Activated T-cell treated with anti-CD3 and anti-CD28 coated beads, Interleukin-2, amount 50 U/mL, for 24 hours (primary cell): ENCODE measurements around the gene PTPRM.

ENCODE experiments used
- DNase-seq: peaks from one replicate; pipeline ENCODE4 v3.0.0-alpha.2; 2020
- H3K27ac Mint-ChIP-seq: 2 replicates; pipeline ENCODE4 v1.8.0; 2020; ENCODE audit warnings: mild to moderate bottlenecking, mixed read lengths
- H3K27me3 Mint-ChIP-seq: 2 replicates; pipeline ENCODE4 v1.8.0; 2020; ENCODE audit warnings: mixed read lengths
- H3K36me3 Mint-ChIP-seq: 2 replicates; pipeline ENCODE4 v1.8.0; 2020; ENCODE audit warnings: low read depth, mixed read lengths
- H3K4me1 Mint-ChIP-seq: 2 replicates; pipeline ENCODE4 v1.8.0; 2020; ENCODE audit warnings: low read depth, mixed read lengths
- H3K4me3 Mint-ChIP-seq: 2 replicates; pipeline ENCODE4 v1.8.0; 2020; ENCODE audit warnings: mild to moderate bottlenecking, moderate library complexity, mixed read lengths
- H3K9me3 Mint-ChIP-seq: 2 replicates; pipeline ENCODE4 v1.8.0; 2020; ENCODE audit warnings: mixed read lengths

The PTPRM gene

DNA sequence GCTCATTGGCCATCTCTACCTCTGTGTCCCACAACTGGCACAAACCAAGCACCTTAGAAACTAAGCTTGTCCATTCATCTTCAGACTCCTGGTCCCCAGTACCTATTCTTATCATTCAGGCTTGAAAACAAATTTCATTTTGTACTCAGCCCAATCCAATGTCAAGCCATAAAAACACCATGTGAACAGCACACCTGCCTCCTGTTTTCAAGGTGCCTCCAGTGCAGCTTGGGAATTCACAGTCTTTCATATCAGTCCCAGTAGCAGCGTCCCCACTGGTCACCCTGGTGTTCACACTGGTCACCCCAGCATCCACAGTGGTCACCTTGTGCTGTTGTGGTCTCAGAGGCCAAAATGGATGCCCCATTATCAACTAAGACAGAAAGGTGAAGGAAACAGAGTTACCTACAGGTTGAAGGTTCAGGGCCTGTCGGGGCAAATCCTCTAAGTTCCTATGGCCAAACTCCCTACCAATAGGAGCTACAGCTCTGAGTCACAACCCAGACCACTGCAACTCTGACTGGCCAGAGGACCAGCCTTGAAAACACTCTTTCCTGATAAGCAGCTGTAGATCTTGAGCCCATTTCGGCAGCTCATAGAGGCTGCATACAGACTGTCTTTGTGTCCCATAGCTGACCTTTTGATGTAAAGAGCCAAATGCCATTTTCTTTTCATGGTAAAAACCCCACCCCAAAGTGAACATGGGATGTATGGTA, 782.6 kb downstream of the PTPRM start:
- Mint-ChIP-seq H3K27ac (no peak overlapping the region), H3K4me1 (no peaks in the 10 kb centered on the region), H3K4me3 (no peak overlapping the region), H3K36me3 (no peaks in the 10 kb centered on the region), H3K27me3 (no peaks in the 10 kb centered on the region), H3K9me3 (no peaks in the 10 kb centered on the region)
- no peak for DNase-seq

DNA sequence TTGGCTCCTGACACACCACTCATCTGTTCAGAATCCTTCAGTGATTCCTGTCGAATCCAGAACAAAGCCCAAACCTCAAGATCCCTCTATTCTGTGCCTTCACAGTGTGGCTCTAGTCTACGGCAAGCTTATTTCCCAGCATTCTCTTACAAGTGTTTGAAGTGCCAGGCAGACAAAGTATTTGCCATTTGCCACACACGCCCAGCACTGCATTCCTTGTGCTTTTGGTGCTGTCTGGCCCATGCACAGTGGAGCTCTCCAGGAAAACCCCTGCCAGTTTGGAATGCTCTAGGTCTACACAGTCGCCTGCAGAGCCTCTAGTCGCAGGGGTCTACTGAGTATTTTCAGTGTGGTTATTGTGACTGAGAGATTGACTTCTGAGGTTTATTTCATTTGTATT, 783.5 kb downstream of the PTPRM start:
- Mint-ChIP-seq H3K36me3 (no peaks in the 10 kb centered on the region), H3K4me1 (no peaks in the 10 kb centered on the region), H3K27ac (no peak overlapping the region), H3K9me3 (no peaks in the 10 kb centered on the region), H3K27me3 (no peaks in the 10 kb centered on the region), H3K4me3 (no peak overlapping the region)
- DNase-seq = no peak

DNA sequence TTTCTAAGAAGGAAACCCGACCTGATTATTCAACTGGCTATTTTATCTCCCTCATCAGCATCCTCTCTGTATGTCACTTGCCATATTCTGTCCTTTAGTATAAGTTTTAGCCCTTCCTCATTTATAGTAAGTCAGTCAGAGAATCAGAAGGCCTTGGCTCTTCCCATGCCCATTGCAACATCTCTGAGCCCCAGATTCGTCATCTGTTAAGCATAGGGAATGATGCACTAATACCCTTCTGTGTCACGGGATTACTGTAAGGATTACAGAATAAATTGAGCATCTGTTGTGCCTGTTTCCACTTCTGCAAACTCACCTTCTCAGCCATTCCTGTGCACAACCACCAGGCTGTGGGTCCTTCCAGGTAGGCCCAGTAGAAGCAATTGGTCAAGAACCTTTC, 784.0 kb downstream of the PTPRM start:
- H3K27me3 Mint-ChIP-seq = no peaks in the 10 kb centered on the region

GRCh38 chr18:8354304-8354703, 787.2 kb downstream of the PTPRM start:
- no peaks in the 10 kb centered on the region for H3K9me3 Mint-ChIP-seq
- DNase-seq = no peak
- H3K27ac Mint-ChIP-seq = no peak overlapping the region
- no peak overlapping the region for H3K4me3 Mint-ChIP-seq
- H3K4me1 Mint-ChIP-seq = no peaks in the 10 kb centered on the region
- H3K27me3 Mint-ChIP-seq = no peaks in the 10 kb centered on the region
- H3K36me3 Mint-ChIP-seq = no peaks in the 10 kb centered on the region

More for the DNA sequence above, 784.0 kb downstream of the PTPRM start:
- no peaks in the 10 kb centered on the region for H3K4me1 Mint-ChIP-seq
- no peaks in the 10 kb centered on the region for H3K9me3 Mint-ChIP-seq
- H3K27ac Mint-ChIP-seq = no peak overlapping the region
- no peak for DNase-seq
- no peaks in the 10 kb centered on the region for H3K36me3 Mint-ChIP-seq
- no peak overlapping the region for H3K4me3 Mint-ChIP-seq

DNA sequence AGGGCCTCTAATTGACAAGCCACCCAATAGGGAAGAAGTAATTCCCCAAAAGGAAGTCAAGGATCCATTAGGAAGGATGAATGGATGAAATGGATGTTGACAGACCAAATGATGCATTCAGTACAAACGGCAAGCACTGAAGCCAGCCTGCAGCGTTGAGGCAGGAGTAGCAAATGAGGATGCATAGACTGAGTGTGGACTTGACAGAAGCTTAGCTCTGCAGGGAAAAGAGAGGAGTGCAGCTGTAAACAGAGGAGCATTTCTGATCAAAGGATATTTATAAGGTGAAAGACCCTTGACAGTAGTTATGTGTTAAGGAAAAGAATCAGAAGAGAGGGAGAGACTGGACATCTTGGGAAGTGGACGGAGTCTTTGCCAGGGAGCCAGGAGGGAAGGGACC, 788.9 kb downstream of the PTPRM start:
- H3K4me1 Mint-ChIP-seq = no peaks in the 10 kb centered on the region
- no peak overlapping the region for H3K27ac Mint-ChIP-seq
- no peak for DNase-seq
- no peaks in the 10 kb centered on the region for H3K9me3 Mint-ChIP-seq
- H3K36me3 Mint-ChIP-seq = no peaks in the 10 kb centered on the region
- H3K4me3 Mint-ChIP-seq = no peak overlapping the region
- no peaks in the 10 kb centered on the region for H3K27me3 Mint-ChIP-seq

DNA sequence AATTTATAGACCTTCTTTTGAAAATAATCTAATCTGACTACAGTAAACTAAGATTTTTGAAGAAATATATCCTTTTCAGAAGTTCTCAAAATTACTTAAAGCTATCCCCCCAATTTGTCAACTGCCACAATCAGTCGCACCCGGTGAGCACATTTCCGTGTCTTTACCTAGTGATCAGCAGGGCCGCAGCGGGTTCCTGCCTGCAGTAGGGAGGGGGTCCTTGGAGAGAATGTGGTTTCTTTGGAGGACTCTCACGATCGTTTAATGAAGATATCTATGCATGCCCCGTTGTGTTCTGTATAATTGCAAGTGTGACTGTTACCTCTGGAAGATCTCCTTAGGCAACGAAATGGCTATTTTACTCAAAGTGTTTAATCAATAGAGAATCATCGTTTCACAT, 790.2 kb downstream of the PTPRM start:
- Mint-ChIP-seq H3K9me3 (no peaks in the 10 kb centered on the region), H3K4me3 (no peak overlapping the region), H3K27me3 (no peaks in the 10 kb centered on the region), H3K27ac (no peak overlapping the region), H3K4me1 (no peaks in the 10 kb centered on the region), H3K36me3 (no peaks in the 10 kb centered on the region)
- no peak for DNase-seq

- no peak overlapping the region for H3K4me3 Mint-ChIP-seq
- H3K9me3 Mint-ChIP-seq = no peaks in the 10 kb centered on the region
- H3K27ac Mint-ChIP-seq = no peak overlapping the region
- H3K27me3 Mint-ChIP-seq = peaks cover 4% of the 10 kb centered on the region
- no peaks in the 10 kb centered on the region for H3K4me1 Mint-ChIP-seq
- DNase-seq = no peak
- H3K36me3 Mint-ChIP-seq = no peaks in the 10 kb centered on the region
These were observed 791.1 kb downstream of the PTPRM start for GRCh38 chr18:8358033-8358765.

DNA sequence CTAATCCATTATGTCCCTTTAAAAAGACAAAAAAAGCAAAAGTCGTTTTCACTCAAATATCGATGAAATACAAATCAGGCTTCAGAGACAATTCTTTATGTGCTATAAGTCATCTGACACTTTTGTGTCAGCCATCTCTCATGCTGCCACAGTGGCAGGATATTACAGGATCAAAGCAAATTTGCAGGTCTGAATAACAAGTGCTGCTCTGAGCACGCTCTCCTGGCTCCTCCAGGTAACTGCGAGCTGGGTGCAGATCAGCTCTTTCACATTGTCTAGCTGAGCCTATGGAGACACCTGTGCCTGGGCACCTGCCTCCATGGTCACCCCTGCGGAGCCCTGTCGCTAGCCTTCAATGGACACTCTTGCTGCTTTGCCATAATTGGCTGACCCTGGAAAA, 792.0 kb downstream of the PTPRM start:
- H3K9me3 Mint-ChIP-seq = no peaks in the 10 kb centered on the region
- no peaks in the 10 kb centered on the region for H3K36me3 Mint-ChIP-seq
- DNase-seq = no peak
- no peak overlapping the region for H3K4me3 Mint-ChIP-seq
- H3K4me1 Mint-ChIP-seq = no peaks in the 10 kb centered on the region
- peaks cover 4% of the 10 kb centered on the region for H3K27me3 Mint-ChIP-seq
- no peak overlapping the region for H3K27ac Mint-ChIP-seq

GRCh38 chr18:8359481-8359880, 792.4 kb downstream of the PTPRM start:
- H3K36me3 Mint-ChIP-seq = no peaks in the 10 kb centered on the region
- H3K27me3 Mint-ChIP-seq = peaks cover 4% of the 10 kb centered on the region
- no peaks in the 10 kb centered on the region for H3K9me3 Mint-ChIP-seq
- no peak overlapping the region for H3K27ac Mint-ChIP-seq
- no peak for DNase-seq
- no peaks in the 10 kb centered on the region for H3K4me1 Mint-ChIP-seq
- no peak overlapping the region for H3K4me3 Mint-ChIP-seq

DNA sequence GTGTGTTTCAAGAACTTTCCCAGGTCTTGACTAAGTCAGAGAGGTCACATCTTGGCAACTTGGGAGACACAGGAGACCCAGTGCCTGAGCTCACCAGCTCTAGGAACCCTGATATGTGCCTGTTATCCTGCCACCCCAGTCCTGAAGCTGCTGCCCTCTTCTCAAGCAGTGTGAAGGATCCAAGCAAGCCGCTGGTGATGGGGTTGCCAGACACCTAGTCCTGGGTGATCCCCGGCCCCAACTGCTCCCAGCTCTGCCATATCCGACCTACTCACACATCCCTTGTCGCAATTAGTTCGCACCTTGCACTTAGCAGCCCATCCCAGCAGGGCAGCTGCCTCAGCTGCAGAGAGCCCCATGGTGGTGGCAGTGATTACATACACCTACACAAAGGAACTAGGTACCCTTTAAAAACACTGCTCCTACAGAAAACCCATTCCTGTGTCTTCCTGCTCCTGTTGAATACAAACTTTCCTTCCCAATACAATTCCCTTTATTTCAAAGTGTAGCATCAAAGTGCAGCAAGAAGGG, 794.9 kb downstream of the PTPRM start:
- peaks cover 2% of the 10 kb centered on the region for H3K4me1 Mint-ChIP-seq
- H3K27me3 Mint-ChIP-seq = peaks cover 22% of the 10 kb centered on the region
- H3K27ac Mint-ChIP-seq = no peak overlapping the region
- no peaks in the 10 kb centered on the region for H3K36me3 Mint-ChIP-seq
- DNase-seq = no peak
- H3K9me3 Mint-ChIP-seq = no peaks in the 10 kb centered on the region
- H3K4me3 Mint-ChIP-seq = no peak overlapping the region

- peaks cover 3% of the 10 kb centered on the region for H3K4me1 Mint-ChIP-seq
- no peak overlapping the region for H3K4me3 Mint-ChIP-seq
- no peak overlapping the region for H3K27ac Mint-ChIP-seq
- H3K27me3 Mint-ChIP-seq = peaks cover 25% of the 10 kb centered on the region
- no peaks in the 10 kb centered on the region for H3K36me3 Mint-ChIP-seq
- DNase-seq = no peak
- H3K9me3 Mint-ChIP-seq = no peaks in the 10 kb centered on the region
These were observed 795.7 kb downstream of the PTPRM start for GRCh38 chr18:8362863-8363262.

DNA sequence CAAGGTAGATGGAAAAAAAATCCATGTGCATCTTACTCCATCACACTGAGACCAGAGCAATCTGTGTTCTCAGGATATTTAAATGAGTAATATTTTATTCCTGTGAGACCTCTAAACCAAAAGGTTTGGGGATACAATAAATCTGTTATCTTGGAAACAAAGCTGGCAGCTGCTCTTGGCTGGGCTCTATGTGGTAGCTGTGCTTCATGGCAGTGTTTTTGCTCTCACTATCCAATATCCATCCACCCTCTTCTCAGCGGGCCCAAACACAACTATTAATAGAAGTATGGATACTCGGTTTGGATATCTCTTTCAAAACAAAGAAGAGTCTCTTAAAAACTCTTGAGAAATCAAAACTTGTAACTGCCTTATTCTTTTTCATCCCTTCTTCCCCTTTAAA, 797.3 kb downstream of the PTPRM start:
- H3K36me3 Mint-ChIP-seq = no peaks in the 10 kb centered on the region
- no peak overlapping the region for H3K27ac Mint-ChIP-seq
- H3K9me3 Mint-ChIP-seq = no peaks in the 10 kb centered on the region
- no peak overlapping the region for H3K4me3 Mint-ChIP-seq
- peaks cover 34% of the 10 kb centered on the region for H3K27me3 Mint-ChIP-seq
- H3K4me1 Mint-ChIP-seq = peaks cover 3% of the 10 kb centered on the region
- DNase-seq = no peak

GRCh38 chr18:8365006-8365405, 797.9 kb downstream of the PTPRM start:
- DNase-seq = no peak
- Mint-ChIP-seq H3K36me3 (no peaks in the 10 kb centered on the region), H3K27me3 (peaks cover 37% of the 10 kb centered on the region), H3K27ac (no peak overlapping the region), H3K4me1 (peaks cover 3% of the 10 kb centered on the region), H3K9me3 (no peaks in the 10 kb centered on the region), H3K4me3 (no peak overlapping the region)

DNA sequence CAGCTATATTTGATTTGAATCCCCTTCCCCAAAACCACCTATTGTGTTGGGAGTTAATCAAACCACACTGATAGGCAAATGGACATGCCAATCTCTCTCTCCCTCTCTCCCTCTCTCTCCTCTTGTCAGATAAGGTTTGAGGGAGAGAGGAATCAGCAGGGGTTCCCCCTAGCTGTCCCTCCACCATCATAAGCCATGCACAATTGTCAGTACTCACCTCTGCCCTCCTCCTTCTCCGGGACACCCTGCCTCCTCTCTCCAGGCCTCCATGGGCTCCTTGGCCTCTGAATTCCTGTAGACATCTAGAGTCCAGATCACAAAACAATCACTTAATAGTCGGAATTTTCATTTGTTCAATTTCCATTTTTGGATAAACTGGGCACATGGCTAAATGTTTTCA, 798.4 kb downstream of the PTPRM start:
- no peaks in the 10 kb centered on the region for H3K9me3 Mint-ChIP-seq
- peaks cover 3% of the 10 kb centered on the region for H3K4me1 Mint-ChIP-seq
- H3K4me3 Mint-ChIP-seq = no peak overlapping the region
- no peak overlapping the region for H3K27ac Mint-ChIP-seq
- DNase-seq = no peak
- peaks cover 37% of the 10 kb centered on the region for H3K27me3 Mint-ChIP-seq
- H3K36me3 Mint-ChIP-seq = no peaks in the 10 kb centered on the region

DNA sequence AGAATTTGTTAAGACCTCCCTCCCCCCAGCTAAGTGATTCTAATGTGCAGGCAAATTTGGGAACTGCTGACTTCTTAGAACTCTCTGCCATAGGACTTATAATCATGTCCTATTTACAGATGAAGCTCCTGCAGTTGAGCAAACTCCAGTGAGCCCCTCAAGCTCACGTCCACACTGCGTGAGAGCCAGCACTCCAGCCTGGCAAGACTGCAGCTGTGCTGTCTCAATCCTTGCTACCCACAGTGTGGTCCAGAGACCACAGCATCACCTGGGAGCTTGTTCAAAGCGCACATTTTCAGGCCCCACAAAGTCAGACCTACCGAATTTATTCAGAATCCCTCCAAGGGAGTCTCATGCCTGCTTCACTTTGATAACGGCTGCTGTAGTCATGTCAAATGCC, 799.0 kb downstream of the PTPRM start:
- no peak overlapping the region for H3K4me3 Mint-ChIP-seq
- no peaks in the 10 kb centered on the region for H3K36me3 Mint-ChIP-seq
- H3K27me3 Mint-ChIP-seq = peaks cover 37% of the 10 kb centered on the region
- H3K9me3 Mint-ChIP-seq = no peaks in the 10 kb centered on the region
- no peak for DNase-seq
- H3K4me1 Mint-ChIP-seq = peaks cover 3% of the 10 kb centered on the region
- no peak overlapping the region for H3K27ac Mint-ChIP-seq
